Measurements from ENCODE around the gene RFX6.

The RFX6 gene

DNA sequence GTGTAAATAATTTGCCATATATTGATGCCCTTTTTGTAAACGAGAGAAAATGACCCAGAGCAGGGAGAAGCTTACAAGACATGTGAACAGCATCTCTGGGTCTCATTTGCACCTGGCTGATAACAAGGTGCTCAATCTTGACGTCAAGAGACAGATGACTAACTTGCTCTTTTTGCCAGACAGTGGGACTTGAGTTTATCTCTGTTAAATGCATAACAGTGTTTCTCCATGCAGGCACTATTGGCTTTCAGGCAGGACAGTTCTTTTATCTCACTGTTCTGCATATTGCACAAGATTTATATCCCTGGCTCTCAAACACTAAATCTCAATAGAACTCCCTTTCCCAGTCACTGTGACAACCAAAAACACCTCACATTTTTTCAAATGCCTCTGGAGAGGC, 56.4 kb downstream of the RFX6 start:
- Mint-ChIP-seq H3K9me3 (no peaks in the 10 kb centered on the region), H3K36me3 (ENCODE audit: low read depth) (no peaks in the 10 kb centered on the region), H3K27me3 (ENCODE audit: low read depth, poor library complexity) (peaks cover 3% of the 10 kb centered on the region), H3K4me1 (no peaks in the 10 kb centered on the region), H3K4me3 (no peak overlapping the region), H3K27ac (no peak overlapping the region)
- TF ChIP-seq, protein P1, sequence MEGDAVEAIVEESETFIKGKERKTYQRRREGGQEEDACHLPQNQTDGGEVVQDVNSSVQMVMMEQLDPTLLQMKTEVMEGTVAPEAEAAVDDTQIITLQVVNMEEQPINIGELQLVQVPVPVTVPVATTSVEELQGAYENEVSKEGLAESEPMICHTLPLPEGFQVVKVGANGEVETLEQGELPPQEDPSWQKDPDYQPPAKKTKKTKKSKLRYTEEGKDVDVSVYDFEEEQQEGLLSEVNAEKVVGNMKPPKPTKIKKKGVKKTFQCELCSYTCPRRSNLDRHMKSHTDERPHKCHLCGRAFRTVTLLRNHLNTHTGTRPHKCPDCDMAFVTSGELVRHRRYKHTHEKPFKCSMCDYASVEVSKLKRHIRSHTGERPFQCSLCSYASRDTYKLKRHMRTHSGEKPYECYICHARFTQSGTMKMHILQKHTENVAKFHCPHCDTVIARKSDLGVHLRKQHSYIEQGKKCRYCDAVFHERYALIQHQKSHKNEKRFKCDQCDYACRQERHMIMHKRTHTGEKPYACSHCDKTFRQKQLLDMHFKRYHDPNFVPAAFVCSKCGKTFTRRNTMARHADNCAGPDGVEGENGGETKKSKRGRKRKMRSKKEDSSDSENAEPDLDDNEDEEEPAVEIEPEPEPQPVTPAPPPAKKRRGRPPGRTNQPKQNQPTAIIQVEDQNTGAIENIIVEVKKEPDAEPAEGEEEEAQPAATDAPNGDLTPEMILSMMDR (IDR thresholded peaks at IDR 0.05): no peak
- DNase-seq: no peak

DNA sequence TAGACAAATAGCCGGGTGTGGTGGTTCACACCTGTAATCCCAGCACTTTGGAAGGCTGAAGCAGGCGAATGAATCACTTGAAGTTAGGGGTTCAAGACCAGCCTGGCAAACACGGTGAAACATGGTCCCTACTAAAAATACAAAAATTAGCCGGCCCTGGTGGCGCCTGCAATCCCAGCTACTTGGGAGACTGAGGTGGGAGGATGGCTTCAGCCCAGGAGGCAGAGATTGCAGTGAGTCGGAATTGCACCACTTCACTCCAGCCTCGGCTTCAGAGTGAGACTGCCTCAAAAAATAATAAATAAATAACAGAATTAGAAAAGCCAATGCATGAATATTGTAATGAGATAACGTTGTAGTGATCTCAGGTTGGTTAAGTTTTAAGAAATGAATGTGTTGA, 61.3 kb downstream of the RFX6 start:
- TF ChIP-seq, protein P1 (IDR thresholded peaks at IDR 0.05): no peak
- H3K27ac Mint-ChIP-seq: no peak overlapping the region

DNA sequence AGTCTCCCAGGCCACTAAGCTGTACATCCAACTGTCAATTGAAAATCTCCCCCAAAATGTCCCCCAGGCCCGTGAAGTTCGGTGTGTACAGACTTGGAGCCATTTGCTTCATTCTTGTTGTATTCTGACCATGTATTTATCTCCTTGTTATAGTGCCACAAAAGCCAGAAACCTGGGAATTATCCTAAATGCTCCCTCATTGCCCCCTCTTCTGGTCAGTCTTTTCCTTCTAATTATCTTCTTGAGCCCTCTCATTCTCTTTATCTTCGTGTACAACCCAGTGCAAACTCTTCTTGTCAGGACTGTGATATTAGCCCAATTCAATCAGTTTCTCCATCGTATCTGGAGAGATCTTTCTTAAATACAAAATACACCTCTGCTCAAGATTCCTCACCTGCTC, 64.7 kb downstream of the RFX6 start:
- TF ChIP-seq, protein P1 (IDR thresholded peaks at IDR 0.05): no peak
- Mint-ChIP-seq H3K4me3 (no peak overlapping the region), H3K27me3 (ENCODE audit: low read depth, poor library complexity) (peaks cover 10% of the 10 kb centered on the region), H3K27ac (no peak overlapping the region), H3K4me1 (no peaks in the 10 kb centered on the region), H3K36me3 (ENCODE audit: low read depth) (no peaks in the 10 kb centered on the region), H3K9me3 (no peaks in the 10 kb centered on the region)
- no peak for DNase-seq

More for the DNA sequence above, 61.3 kb downstream of the RFX6 start:
- Mint-ChIP-seq H3K9me3 (no peaks in the 10 kb centered on the region), H3K36me3 (ENCODE audit: low read depth) (no peaks in the 10 kb centered on the region), H3K27me3 (ENCODE audit: low read depth, poor library complexity) (peaks cover 13% of the 10 kb centered on the region), H3K4me3 (no peak overlapping the region), H3K4me1 (no peaks in the 10 kb centered on the region)
- DNase-seq: no peak

DNA sequence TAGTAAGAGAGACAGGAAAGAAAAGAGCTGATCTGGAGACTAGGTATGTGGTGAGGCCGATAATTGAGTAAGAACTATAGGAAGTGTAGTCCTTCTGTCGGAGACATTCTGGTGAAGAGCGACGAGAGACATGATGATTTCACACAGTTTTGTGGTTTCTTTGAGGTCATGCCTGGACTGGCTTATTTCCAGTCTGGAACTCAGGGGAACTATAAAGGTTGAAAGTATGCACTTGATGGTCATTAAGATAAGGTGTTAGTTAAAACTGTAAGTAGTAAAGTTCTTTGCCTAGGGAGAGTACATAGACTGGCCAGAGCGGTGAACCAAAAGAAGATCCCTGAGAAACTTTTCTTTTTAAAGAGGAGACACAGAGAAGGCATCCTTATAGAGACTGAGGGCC, 68.8 kb downstream of the RFX6 start:
- Mint-ChIP-seq H3K9me3 (no peaks in the 10 kb centered on the region), H3K4me3 (no peak overlapping the region), H3K27ac (no peak overlapping the region), H3K36me3 (ENCODE audit: low read depth) (no peaks in the 10 kb centered on the region), H3K27me3 (ENCODE audit: low read depth, poor library complexity) (peaks cover 8% of the 10 kb centered on the region), H3K4me1 (no peaks in the 10 kb centered on the region)
- no peak for DNase-seq
- TF ChIP-seq, protein P1 (IDR thresholded peaks at IDR 0.05): no peak

DNA sequence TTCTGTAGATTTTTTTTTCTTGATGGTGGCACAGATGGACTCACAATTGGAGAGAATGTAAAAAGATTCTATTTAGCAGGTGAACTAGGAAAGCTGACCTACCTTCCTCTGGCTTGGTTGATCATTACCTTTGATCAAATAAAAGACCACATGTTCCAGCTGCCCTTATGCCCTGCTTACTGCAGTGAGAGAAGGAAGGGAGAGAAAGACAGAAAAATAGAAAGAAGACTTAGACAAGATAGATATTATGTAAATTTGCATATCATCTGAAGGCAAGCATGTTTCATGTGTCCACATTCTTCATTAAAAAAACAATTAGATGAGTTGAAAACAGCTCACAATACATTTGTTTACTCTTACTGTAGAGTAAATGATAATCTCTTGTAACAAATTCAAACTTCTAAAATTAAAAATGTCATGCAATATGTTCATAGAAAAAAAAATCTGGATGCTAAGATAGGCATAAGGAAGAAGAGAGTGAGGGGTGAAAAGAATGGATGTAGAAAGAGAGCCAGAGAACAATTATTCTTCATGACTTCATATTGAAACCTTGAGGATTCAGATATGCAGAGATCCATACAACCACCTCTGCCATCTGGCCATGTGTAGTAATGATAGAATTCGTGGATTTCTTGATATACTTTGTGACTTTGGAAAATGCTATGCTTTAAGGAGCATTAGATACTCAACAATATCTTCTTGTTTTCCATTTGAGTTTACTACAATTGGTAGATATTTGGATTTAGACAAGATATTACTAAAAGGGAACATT, 71.7 kb downstream of the RFX6 start:
- H3K27ac Mint-ChIP-seq: no peak overlapping the region
- H3K27me3 Mint-ChIP-seq (ENCODE audit: low read depth, poor library complexity): peaks cover 4% of the 10 kb centered on the region
- no peaks in the 10 kb centered on the region for H3K4me1 Mint-ChIP-seq
- no peaks in the 10 kb centered on the region for H3K36me3 Mint-ChIP-seq (ENCODE audit: low read depth)
- TF ChIP-seq, protein P1 (IDR thresholded peaks at IDR 0.05): no peak
- no peaks in the 10 kb centered on the region for H3K9me3 Mint-ChIP-seq
- no peak for DNase-seq
- H3K4me3 Mint-ChIP-seq: no peak overlapping the region

DNA sequence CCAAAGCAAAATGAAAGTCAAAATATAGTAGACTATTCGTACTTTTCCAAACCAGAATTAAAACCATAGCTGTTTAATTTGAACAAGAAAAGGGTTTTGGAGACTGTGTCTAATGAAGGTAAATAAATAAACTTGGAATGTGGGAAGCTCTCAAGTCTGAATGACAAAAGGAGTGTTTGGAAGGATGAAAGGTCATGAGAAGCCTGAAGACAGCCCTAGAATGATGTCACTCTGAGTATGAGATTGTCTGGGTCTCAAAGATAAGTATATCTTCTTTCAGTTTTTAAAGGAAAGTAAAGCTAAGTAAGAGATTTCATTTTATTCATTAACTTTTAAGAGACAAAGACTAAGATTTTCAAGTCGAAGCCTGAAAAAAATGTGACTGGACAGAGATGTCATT, 72.9 kb downstream of the RFX6 start:
- Mint-ChIP-seq H3K27me3 (ENCODE audit: low read depth, poor library complexity) (peaks cover 8% of the 10 kb centered on the region), H3K4me1 (no peaks in the 10 kb centered on the region), H3K27ac (no peak overlapping the region), H3K9me3 (no peaks in the 10 kb centered on the region), H3K4me3 (no peak overlapping the region), H3K36me3 (ENCODE audit: low read depth) (no peaks in the 10 kb centered on the region)
- no peak for DNase-seq
- TF ChIP-seq, protein P1 (IDR thresholded peaks at IDR 0.05): no peak
